PC-3 (cell line): ENCODE measurements around the gene CARNS1. TPM values are rescaled to one million over a fixed set of nuclear protein-coding genes. Genes with fewer than 3 reads are reported as not detected.

Experiments
- ATAC-seq: fragments of 200-7000 bp; cut with Tn5 transposase; 2 replicates; pipeline ENCODE4 v1.9.1; 2020; ENCODE audit warnings: mild to moderate bottlenecking, moderate library complexity
- BruUV-seq: library from RNA; stranded (reverse); fragments of 400-500 nt; replicated peaks from 2 replicates; lab custom pipeline; 2021; lab: Mats Ljungman, UMichigan
- CTCF ChIA-PET: fragments of 300-600 bp; sonication (Branson Sonifier 250); formaldehyde crosslinking; loops from one replicate; lab custom pipeline; 2022; ENCODE audit warnings: antibody characterized with exemption; lab: Charles Lee
- POLR2A ChIA-PET: fragments of 300-600 bp; sonication (Branson Sonifier 250); formaldehyde crosslinking; loops from one replicate; lab custom pipeline; 2022; ENCODE audit warnings: antibody characterized with exemption; ENCODE audit not compliant: unreplicated experiment; lab: Charles Lee
- DNase-seq: peaks from one replicate; pipeline ENCODE4 v3.0.0-alpha.2; 2015
- H2AFZ ChIP-seq: fragments of 300-600 bp; sonication (generic); 2 replicates; pipeline ENCODE4 v1.6.0; 2016; ENCODE audit warnings: antibody characterized with exemption, low read length
- H3F3A ChIP-seq: fragments of 300-600 bp; sonication (generic); one replicate; pipeline ENCODE4 v1.6.0; 2017; ENCODE audit warnings: antibody characterized with exemption, low read length, control low read depth, mild to moderate bottlenecking; ENCODE audit not compliant: unreplicated experiment
- H3K27ac ChIP-seq: fragments of 300-600 bp; sonication (generic); 2 replicates; pipeline ENCODE4 v1.5.1; 2016; ENCODE audit warnings: mild to moderate bottlenecking, low read length
- H3K27me3 ChIP-seq: fragments of 300-600 bp; sonication (generic); 2 replicates; pipeline ENCODE4 v1.6.1; 2016; ENCODE audit warnings: low read length, mixed read lengths
- H3K36me3 ChIP-seq: fragments of 300-600 bp; sonication (generic); 2 replicates; pipeline ENCODE4 v1.6.1; 2016; ENCODE audit warnings: low read depth, mixed run types, low read length, mixed read lengths
- H3K4me1 ChIP-seq: fragments of 300-600 bp; sonication (generic); 2 replicates; pipeline ENCODE4 v1.5.1; 2016; ENCODE audit warnings: low read length; ENCODE audit not compliant: insufficient read depth
- H3K4me2 ChIP-seq: fragments of 300-600 bp; sonication (generic); 2 replicates; pipeline ENCODE4 v1.6.0; 2016; ENCODE audit warnings: low read length
- H3K4me3 ChIP-seq: fragments of 300-600 bp; sonication (generic); 2 replicates; pipeline ENCODE4 v1.5.1; 2016; ENCODE audit warnings: mild to moderate bottlenecking, low read length, mixed read lengths
- H3K79me2 ChIP-seq: fragments of 300-600 bp; sonication (generic); 2 replicates; pipeline ENCODE4 v1.6.1; 2017; ENCODE audit warnings: low read length, mixed read lengths
- H3K9ac ChIP-seq: fragments of 300-600 bp; sonication (generic); 2 replicates; pipeline ENCODE4 v1.6.0; 2016; ENCODE audit warnings: mild to moderate bottlenecking, low read length
- H3K9me2 ChIP-seq: fragments of 300-600 bp; sonication (generic); replicated peaks from 2 replicates; pipeline ENCODE4 v1.6.1; 2016; ENCODE audit warnings: mixed run types, low read length, mixed read lengths
- H3K9me3 ChIP-seq: fragments of 300-600 bp; sonication (generic); 2 replicates; pipeline ENCODE4 v1.6.1; 2016; ENCODE audit warnings: low read length, mixed read lengths
- H4K20me1 ChIP-seq: fragments of 300-600 bp; sonication (generic); 2 replicates; pipeline ENCODE4 v1.6.1; 2016; ENCODE audit warnings: low read length, mixed read lengths
- CTCF ChIP-seq: fragments of 300-600 bp; sonication (generic); conservative IDR thresholded peaks from 2 replicates; pipeline ENCODE4 v1.5.1; 2017; ENCODE audit warnings: antibody characterized with exemption, low read depth, mild to moderate bottlenecking, low read length
- EZH2 ChIP-seq: fragments of 300-600 bp; sonication (generic); IDR thresholded peaks from one replicate; pipeline ENCODE4 v1.6.1; 2017; ENCODE audit warnings: antibody characterized with exemption, mild to moderate bottlenecking, low read length; ENCODE audit not compliant: unreplicated experiment
- EZH2phosphoT487 ChIP-seq: fragments of 300-600 bp; sonication (generic); IDR thresholded peaks from 2 replicates; pipeline ENCODE4 v1.6.1; 2018; ENCODE audit warnings: mild to moderate bottlenecking, antibody characterized with exemption, low read length, borderline replicate concordance
- intact Hi-C: fragments of 100-400 bp; cut with micrococcal nuclease; formaldehyde crosslinking; loops from 2 replicates; pipeline ENCODE4 v1.9.0; 2023
- total RNA-seq: library from RNA; depleted of rRNA; stranded (reverse); fragments of >200 nt; gene quantifications from 2 replicates; pipeline ENCODE4 v1.2.3, GENCODE V29; 2014

The CARNS1 gene
- total RNA-seq, 1 experiment from 2014 or later: 0.22 TPM

GRCh38 chr11:67431346-67432249 lies 16.1 kb downstream of the CARNS1 start:
- H4K20me1 ChIP-seq: no peaks in the 10 kb centered on the region
- intact Hi-C loops: no loop called here
- H3F3A ChIP-seq: no peaks in the 10 kb centered on the region
- no peak overlapping the region for H2AFZ ChIP-seq
- ChIA-PET POLR2A (no interaction called here), CTCF (no interaction called here)
- H3K27me3 ChIP-seq: no peaks in the 10 kb centered on the region
- peaks cover 41% of the 10 kb centered on the region for H3K36me3 ChIP-seq
- peaks cover 34% of the 10 kb centered on the region for H3K79me2 ChIP-seq
- H3K4me2 ChIP-seq: no peak overlapping the region
- H3K9ac ChIP-seq: no peak overlapping the region
- BruUV-seq: no TSS peak
- TF ChIP-seq EZH2: no peak
- TF ChIP-seq EZH2phosphoT487: no peak
- TF ChIP-seq CTCF: no peak
- H3K4me1 ChIP-seq: peaks cover 10% of the 10 kb centered on the region
- no peak for ATAC-seq
- no peak overlapping the region for H3K4me3 ChIP-seq
- H3K9me3 ChIP-seq: no peaks in the 10 kb centered on the region
- no peak overlapping the region for H3K27ac ChIP-seq
- DNase-seq: no peak
- H3K9me2 ChIP-seq: no peaks in the 10 kb centered on the region

GRCh38 chr11:67432655-67433349 lies 17.3 kb downstream of the CARNS1 start:
- no peaks in the 10 kb centered on the region for H3K9me2 ChIP-seq
- H3K4me3 ChIP-seq: no peak overlapping the region
- no peak overlapping the region for H3K4me2 ChIP-seq
- no peaks in the 10 kb centered on the region for H4K20me1 ChIP-seq
- H3K79me2 ChIP-seq: peaks cover 34% of the 10 kb centered on the region
- peaks cover 4% of the 10 kb centered on the region for H3F3A ChIP-seq
- peaks cover 46% of the 10 kb centered on the region for H3K36me3 ChIP-seq
- no peak for TF ChIP-seq EZH2
- no peak for TF ChIP-seq CTCF
- TF ChIP-seq EZH2phosphoT487: no peak
- H3K27ac ChIP-seq: no peak overlapping the region
- H3K27me3 ChIP-seq: no peaks in the 10 kb centered on the region
- H2AFZ ChIP-seq: no peak overlapping the region
- no peak for ATAC-seq
- intact Hi-C loops: no loop called here
- DNase-seq: no peak
- H3K4me1 ChIP-seq: peaks cover 10% of the 10 kb centered on the region
- BruUV-seq: no TSS peak
- H3K9ac ChIP-seq: no peak overlapping the region
- H3K9me3 ChIP-seq: no peaks in the 10 kb centered on the region
- CTCF ChIA-PET: no interaction called here
- POLR2A ChIA-PET: no interaction called here
